Activated naive CD8-positive, alpha-beta T cell treated with anti-CD3 and anti-CD28 coated beads, Interleukin-2, amount 50 U/mL, for 24 hours (primary cell): Measurements from ENCODE around the gene NFATC2.

ENCODE experiments used
- ATAC-seq: fragments of 150-1000 bp; cut with Tn5 transposase; one replicate; pipeline ENCODE4 v1.10.0; 2021
- DNase-seq: peaks from one replicate; pipeline ENCODE4 v3.0.0; 2021
- H3K27ac Mint-ChIP-seq: one replicate; pipeline ENCODE4 v1.8.0; 2021; ENCODE audit warnings: mild to moderate bottlenecking, mixed read lengths
- H3K27me3 Mint-ChIP-seq: one replicate; pipeline ENCODE4 v1.8.0; 2021; ENCODE audit warnings: mixed read lengths
- H3K36me3 Mint-ChIP-seq: one replicate; pipeline ENCODE4 v1.8.0; 2021; ENCODE audit warnings: low read depth, mixed read lengths
- H3K4me1 Mint-ChIP-seq: one replicate; pipeline ENCODE4 v1.8.0; 2021; ENCODE audit warnings: mixed read lengths
- H3K4me3 Mint-ChIP-seq: one replicate; pipeline ENCODE4 v1.8.0; 2021; ENCODE audit warnings: mild to moderate bottlenecking, moderate library complexity, mixed read lengths
- H3K9me3 Mint-ChIP-seq: one replicate; pipeline ENCODE4 v1.8.0; 2021; ENCODE audit warnings: mixed read lengths

NFATC2 gene

DNA sequence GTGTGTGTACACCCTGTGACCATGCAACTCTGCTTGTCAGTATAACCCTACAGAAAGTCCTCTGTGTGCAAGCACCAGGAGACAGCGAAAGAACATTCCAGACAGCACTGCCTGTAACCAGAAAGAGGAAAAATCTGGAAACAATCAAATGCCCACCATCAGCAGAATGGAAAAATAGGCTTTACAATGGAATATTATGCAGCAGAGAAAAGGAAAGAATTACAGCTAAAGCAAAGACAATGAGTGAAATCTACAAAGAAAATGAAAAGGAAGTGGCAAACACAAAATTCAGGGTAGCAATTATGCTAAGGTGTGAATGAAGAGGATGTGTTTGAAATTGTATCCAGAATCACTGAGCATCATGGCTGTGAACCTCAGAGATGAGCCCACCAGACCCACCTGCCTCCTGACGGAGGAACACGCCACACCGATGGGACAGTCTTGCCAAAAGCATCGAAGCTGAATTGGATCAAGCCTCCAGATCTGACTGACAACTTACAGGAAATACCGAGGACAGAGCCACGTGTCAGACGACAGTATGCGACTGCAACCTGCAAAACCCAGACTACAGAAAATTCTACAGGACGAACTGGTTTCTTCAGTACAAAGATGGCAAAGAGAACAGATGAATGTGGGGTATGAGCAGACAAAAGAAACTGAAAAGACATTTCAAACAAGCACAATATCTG, 133.2 kb downstream of the NFATC2 start:
- Mint-ChIP-seq H3K27ac (peak overlapping the region; percentile 80), H3K4me1 (peaks cover 77% of the 10 kb centered on the region), H3K36me3 (peaks cover 65% of the 10 kb centered on the region), H3K27me3 (no peaks in the 10 kb centered on the region), H3K9me3 (peaks cover 6% of the 10 kb centered on the region), H3K4me3 (no peak overlapping the region)
- ATAC-seq (no peak), DNase-seq (no peak)

DNA sequence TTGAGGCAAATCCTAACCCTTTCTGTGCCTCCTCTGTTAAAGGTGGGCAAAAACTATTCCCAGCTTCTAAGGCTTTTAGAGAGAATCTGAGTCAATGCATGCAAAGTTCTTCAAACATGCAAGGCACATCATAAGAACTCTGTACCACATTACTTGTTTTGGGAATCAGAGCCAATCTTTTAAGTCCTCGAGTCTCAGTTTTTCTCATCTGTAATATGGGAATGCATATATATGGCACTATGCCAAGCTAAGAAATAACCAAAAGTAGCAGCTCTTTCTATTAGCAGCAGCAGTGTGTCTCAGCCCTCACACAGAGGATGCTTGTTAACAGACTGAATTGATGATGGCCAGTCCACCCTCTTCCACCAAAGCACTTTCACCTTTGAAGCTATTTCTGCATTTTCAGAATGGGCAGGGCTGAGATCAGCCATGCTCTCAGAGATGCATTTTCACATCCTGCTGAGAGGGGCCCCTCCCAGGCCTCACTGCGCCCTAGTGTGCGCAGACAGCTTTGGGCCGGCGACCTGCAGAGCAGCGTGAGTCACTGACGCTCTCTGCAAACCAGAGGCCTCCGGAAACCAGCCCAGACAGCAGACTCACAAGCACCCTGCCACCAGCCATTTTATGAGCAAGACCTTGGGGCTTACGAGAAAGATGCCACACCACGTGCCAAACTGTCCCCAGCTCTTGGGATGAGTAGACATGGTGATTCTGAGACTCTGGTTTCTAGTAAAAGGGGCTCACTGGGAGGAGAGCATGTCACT, 138.0 kb downstream of the NFATC2 start:
- Mint-ChIP-seq H3K4me3 (peak overlapping the region; percentile 49), H3K9me3 (peaks cover 5% of the 10 kb centered on the region), H3K36me3 (peaks cover 89% of the 10 kb centered on the region), H3K4me1 (peaks cover 92% of the 10 kb centered on the region), H3K27ac (peak overlapping the region; percentile 97), H3K27me3 (no peaks in the 10 kb centered on the region)
- peak; percentile 83 for ATAC-seq
- DNase-seq: peak; percentile 74

DNA sequence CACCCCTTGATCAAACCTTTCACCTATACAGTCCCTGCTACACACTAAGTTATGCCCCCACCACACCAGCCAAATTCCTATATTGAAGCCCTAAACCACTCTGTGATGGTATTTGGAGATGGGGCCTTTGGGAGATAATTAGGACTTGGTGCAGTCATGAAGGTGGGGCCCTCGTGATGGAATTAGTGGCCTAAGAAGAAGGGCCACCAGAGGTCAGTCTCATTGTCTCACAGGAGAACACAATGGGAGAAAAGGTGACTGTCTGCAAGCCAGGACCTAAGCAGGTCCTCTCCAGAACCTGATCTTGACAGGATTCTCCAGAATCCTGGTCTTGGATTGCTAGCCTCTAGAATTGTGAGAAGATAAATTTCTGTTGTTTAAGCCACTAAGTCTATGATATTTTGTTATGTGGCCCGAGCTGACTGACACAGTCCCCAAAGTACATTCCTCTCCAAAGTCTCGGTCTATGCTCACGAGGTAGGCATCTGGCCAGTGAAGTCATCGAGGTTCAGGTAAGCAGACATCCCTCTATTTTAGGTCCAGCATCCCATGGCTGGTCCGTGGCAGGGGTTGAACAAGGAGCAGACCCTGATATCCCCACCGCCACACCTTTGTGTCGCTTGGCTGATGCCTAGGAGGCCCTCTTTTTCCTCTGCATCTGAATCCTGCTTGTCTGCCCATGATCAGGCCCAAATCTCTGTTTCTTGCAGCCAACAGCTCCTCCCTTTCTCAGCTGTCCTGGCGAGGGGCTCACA, 138.9 kb downstream of the NFATC2 start:
- H3K27ac Mint-ChIP-seq: peak overlapping the region; percentile 97
- H3K4me3 Mint-ChIP-seq: no peak overlapping the region
- ATAC-seq (no peak), DNase-seq (no peak)
- peaks cover 93% of the 10 kb centered on the region for H3K4me1 Mint-ChIP-seq
- H3K9me3 Mint-ChIP-seq: no peaks in the 10 kb centered on the region
- H3K27me3 Mint-ChIP-seq: no peaks in the 10 kb centered on the region
- peaks cover 89% of the 10 kb centered on the region for H3K36me3 Mint-ChIP-seq

DNA sequence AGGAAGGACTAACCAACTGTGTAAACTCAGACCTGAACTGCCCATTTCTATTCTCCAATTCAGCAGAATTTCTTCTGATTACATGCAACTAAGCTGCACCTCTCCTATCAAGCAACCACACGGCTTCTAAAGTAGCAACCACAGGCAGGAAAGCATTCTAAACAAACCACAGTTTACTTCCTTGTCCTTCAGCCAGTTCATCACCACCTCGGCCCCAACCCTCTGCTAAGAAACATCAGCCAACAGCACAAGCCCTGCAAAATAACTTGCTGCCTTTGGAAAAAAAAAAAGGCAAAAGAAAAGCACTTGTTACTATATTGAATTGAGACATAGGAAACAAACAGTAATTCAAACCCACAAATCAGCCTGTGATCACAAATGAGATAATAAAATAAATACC, 140.3 kb downstream of the NFATC2 start:
- Mint-ChIP-seq H3K36me3 (peaks cover 87% of the 10 kb centered on the region), H3K4me3 (peak overlapping the region; percentile 24), H3K27me3 (no peaks in the 10 kb centered on the region), H3K4me1 (peaks cover 91% of the 10 kb centered on the region), H3K9me3 (no peaks in the 10 kb centered on the region), H3K27ac (peak overlapping the region; percentile 96)
- ATAC-seq (no peak), DNase-seq (peak; percentile 22)

DNA sequence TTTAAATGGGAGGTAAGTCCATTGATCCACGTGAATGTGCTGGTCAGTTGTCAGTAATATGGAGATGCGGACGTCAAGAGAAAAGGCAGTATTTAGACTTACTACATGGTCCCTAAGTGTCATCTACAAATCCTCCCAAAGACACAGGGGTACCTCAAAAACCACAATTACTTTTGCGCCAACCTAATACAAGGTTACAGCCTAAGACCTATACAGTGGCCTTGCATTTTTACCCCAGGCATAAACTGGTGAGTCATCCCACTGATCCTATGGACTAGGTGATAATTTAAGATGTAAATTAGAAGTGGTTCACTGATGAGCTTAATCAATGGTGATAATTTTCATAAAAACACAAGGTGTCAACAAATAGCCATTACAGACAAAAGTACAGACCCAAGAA, 141.0 kb downstream of the NFATC2 start:
- Mint-ChIP-seq H3K27me3 (no peaks in the 10 kb centered on the region), H3K9me3 (no peaks in the 10 kb centered on the region), H3K4me3 (no peak overlapping the region), H3K27ac (peak overlapping the region; percentile 96), H3K36me3 (peaks cover 84% of the 10 kb centered on the region), H3K4me1 (peaks cover 86% of the 10 kb centered on the region)
- ATAC-seq (no peak), DNase-seq (no peak)

DNA sequence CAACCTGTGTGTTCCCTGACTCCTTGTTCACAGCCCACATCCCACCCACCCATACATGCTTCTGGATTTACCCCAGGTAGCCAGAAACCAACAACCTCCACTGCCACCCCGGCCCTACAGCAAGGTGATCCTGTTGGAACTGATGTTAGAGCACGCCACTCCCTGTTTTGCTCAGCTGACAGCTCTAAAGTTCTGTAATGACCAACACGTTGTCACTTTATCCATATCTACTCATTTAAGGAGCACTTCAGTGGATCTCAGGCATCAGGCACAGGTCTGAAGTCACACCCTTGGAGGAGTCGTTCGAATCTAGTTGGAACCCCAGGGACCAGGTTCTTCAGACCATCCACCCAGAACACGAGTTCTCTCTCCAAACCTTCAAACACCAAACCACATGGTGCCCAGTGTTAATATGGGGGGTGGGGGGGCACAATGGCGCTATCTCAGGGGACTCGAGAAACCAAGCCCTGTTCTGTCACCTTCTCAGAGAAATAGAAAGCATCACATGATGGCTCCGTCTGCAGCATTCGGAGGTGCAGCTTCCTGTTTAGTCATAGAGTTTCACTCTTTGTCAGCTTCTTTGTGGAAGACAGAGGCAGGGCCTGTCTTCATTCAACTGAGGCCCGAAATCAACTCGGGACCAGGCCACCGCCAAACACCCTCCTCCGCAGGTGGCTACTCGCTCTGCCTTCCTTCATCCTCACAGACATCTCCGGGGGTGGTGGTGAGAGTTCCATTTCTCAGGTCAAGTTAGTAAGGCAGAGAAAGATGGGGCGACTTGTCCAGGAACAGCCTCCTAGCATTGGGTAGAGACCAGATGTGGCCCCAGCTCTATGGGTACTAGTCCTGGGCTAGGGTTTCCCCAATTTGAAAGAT, 142.2 kb downstream of the NFATC2 start:
- H3K4me1 Mint-ChIP-seq: peaks cover 74% of the 10 kb centered on the region
- H3K4me3 Mint-ChIP-seq: peak overlapping the region; percentile 62
- no peaks in the 10 kb centered on the region for H3K27me3 Mint-ChIP-seq
- DNase-seq: peak; percentile 63
- peaks cover 74% of the 10 kb centered on the region for H3K36me3 Mint-ChIP-seq
- no peaks in the 10 kb centered on the region for H3K9me3 Mint-ChIP-seq
- peak overlapping the region; percentile 96 for H3K27ac Mint-ChIP-seq
- peak; percentile 60 for ATAC-seq

DNA sequence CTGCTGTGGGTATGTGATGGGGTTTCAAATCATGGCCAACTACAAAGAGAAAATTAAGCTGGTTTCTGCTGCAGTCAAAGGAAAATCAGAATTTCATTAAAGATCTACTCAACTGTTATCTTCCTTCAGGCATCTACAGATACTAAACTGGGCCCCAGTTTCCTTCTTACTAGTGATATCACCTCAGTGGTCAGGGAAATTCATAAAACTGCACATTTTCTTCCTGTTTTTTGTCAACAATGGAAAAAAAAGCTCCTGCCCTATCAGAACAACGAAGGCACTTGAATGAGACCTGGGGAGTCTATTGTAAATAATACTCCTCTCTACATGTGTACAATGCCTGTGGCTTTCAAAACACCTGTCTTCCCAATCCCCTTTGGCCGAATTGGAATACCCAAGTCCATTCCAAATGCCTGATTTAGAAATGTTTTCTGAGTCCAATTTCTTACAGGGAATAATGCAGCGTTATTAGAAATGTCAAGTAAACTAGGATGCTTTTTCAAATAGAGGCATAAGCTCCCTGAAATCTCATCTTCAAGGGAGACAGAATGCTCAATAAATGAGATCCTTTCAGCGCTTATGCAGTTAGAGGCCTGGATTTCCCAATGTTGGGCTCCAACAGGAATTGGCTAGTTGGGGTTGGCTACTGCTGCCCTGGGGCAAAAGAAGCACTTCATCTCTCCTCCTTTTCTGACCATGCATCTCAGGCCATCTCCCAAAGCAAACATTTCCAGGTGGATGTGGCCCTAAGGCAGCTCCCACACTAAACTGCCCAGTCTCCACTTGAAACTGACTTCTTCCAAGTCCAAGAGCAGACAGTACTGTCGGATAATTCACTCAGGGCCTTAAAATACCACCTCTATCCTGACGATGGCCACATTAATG, 143.3 kb downstream of the NFATC2 start:
- H3K27ac Mint-ChIP-seq: peak overlapping the region; percentile 96
- DNase-seq (no peak), ATAC-seq (no peak)
- H3K27me3 Mint-ChIP-seq: no peaks in the 10 kb centered on the region
- no peaks in the 10 kb centered on the region for H3K9me3 Mint-ChIP-seq
- peaks cover 67% of the 10 kb centered on the region for H3K4me1 Mint-ChIP-seq
- H3K4me3 Mint-ChIP-seq: peak overlapping the region; percentile 62
- H3K36me3 Mint-ChIP-seq: peaks cover 71% of the 10 kb centered on the region

DNA sequence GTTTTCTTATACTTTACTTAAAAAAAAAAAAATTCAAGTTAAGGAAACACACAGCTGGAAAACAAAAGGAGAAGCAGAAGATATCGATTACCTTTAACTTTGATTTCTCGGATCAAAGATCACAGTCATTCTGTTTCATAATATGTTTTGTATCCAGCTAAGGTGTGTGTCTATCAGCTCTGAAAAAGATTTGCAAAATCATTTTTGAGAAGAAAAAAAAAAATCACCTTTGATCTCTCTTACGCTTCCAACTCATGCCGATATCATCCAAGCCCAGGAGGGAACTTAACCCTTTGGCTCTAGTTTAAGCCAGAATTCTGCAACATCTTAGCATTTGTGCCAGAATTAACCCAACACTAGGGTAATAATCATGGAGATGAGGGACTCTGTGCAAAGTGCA, 144.0 kb downstream of the NFATC2 start:
- Mint-ChIP-seq H3K36me3 (peaks cover 66% of the 10 kb centered on the region), H3K4me3 (no peak overlapping the region), H3K9me3 (no peaks in the 10 kb centered on the region), H3K27ac (peak overlapping the region; percentile 96), H3K4me1 (peaks cover 61% of the 10 kb centered on the region), H3K27me3 (no peaks in the 10 kb centered on the region)
- DNase-seq (no peak), ATAC-seq (no peak)

DNA sequence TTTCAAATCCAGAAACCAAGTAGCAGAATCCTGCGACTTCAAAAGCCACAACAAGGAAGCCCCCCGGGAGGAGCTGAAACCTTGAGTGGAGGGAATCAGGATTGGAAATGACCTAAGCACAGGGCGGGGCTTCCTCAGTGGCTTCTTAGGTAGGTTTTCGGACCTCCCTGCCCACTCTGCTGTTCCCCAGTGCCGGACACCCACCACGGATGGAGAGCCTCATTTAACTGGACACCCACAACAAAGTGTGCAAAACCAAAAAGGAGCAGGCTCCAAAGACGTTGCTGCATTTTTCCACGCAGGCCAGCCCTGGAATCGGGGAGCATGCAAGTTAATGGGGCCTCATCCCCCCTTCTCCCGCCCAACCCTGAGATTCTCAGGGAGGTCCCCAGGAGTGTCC, 144.4 kb downstream of the NFATC2 start:
- no peak overlapping the region for H3K27ac Mint-ChIP-seq
- ATAC-seq: no peak
- no peaks in the 10 kb centered on the region for H3K9me3 Mint-ChIP-seq
- peaks cover 57% of the 10 kb centered on the region for H3K4me1 Mint-ChIP-seq
- H3K36me3 Mint-ChIP-seq: peaks cover 62% of the 10 kb centered on the region
- no peak overlapping the region for H3K4me3 Mint-ChIP-seq
- no peak for DNase-seq
- H3K27me3 Mint-ChIP-seq: no peaks in the 10 kb centered on the region

DNA sequence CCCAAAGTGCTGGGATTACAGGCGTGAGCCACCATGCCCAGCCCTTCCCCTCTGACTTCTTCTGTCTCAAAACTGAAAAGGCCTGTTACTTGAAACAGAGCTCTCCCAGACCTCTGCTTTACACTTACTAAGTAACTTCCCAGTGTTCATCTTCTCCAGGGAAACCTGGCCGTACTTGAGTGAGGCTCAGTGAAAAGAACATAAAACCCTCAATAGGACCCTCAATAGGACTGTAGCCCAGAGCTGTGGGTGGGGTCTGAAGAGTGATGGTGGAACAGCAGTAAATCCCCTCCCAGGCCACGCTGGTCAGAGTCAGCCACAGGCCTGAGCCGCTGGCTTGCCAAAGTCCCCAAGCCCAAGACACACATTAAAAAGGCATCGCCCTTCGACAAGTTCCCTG, 145.4 kb downstream of the NFATC2 start:
- no peaks in the 10 kb centered on the region for H3K27me3 Mint-ChIP-seq
- H3K4me3 Mint-ChIP-seq: no peak overlapping the region
- H3K9me3 Mint-ChIP-seq: no peaks in the 10 kb centered on the region
- peaks cover 61% of the 10 kb centered on the region for H3K36me3 Mint-ChIP-seq
- no peak overlapping the region for H3K27ac Mint-ChIP-seq
- H3K4me1 Mint-ChIP-seq: peaks cover 54% of the 10 kb centered on the region
- DNase-seq (no peak), ATAC-seq (no peak)

DNA sequence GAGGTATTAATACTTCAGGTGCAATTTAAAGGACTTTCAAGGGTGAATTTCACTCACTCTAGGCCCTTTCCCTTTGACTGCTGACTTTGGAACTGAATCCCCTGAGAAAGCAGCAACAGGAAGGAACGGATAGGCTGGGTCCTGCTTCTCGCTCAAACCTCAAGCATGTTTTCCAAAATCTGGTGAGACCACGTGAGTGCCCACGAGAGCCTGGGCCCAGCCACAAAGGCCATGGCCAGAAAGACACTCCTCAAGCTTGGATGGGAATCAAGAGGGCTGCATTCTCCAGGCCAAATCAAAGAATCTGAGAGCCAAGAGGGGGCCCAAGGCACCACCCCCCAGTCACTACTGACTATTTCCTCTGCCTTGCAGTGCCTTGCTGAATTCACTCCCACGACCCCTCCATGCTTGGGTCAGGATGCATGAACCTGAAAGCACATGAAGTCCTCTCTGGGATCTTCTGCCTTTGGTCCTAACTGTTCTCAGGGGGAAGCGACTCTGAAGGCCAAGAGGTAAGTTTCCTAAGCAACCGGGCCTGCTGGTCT, 146.1 kb downstream of the NFATC2 start:
- Mint-ChIP-seq H3K4me1 (peaks cover 47% of the 10 kb centered on the region), H3K36me3 (peaks cover 57% of the 10 kb centered on the region), H3K27me3 (no peaks in the 10 kb centered on the region), H3K9me3 (no peaks in the 10 kb centered on the region), H3K4me3 (no peak overlapping the region), H3K27ac (no peak overlapping the region)
- ATAC-seq (no peak), DNase-seq (no peak)

DNA sequence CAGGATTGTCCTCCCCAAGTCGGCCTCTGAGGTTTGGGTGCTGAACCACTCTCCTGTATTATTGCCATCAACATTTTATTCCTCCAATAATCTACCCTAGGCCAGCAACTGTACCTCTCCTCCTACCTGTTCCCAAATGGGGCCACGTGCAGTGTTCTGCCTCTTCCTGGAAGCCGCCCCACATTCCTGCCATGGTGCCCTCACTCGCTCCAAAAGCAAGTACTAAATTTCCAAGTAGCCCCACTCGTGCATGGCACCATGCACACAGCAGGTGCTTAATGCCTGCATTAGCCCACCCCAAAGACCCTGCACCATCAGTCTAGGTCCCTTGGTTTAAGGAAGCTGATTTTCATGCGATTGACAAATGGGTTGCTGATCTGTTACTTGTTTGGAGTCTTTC, 147.8 kb downstream of the NFATC2 start:
- DNase-seq (no peak), ATAC-seq (no peak)
- Mint-ChIP-seq H3K4me1 (peaks cover 36% of the 10 kb centered on the region), H3K4me3 (no peak overlapping the region), H3K36me3 (peaks cover 54% of the 10 kb centered on the region), H3K27ac (no peak overlapping the region), H3K27me3 (no peaks in the 10 kb centered on the region), H3K9me3 (no peaks in the 10 kb centered on the region)

DNA sequence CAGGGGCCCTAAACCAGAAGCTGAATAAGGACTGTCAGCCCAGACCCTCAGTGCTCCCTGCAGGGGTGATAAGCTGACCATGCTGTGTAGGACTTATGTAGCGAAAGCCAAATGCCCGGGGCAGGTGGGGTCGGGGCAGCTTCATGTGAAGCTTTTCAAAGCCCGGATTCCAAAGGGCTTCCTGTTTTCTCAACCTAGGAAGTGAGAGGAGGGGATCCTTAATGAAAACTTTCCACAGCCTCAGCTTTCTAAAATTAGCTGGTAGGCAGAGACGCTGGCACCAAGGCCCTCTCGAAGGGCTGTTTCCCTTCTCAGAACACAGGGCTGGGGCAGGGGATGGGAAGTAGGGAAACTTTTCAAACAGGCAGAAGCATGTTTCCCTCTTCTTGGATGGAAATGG, 148.9 kb downstream of the NFATC2 start:
- Mint-ChIP-seq H3K9me3 (no peaks in the 10 kb centered on the region), H3K27ac (no peak overlapping the region), H3K4me3 (no peak overlapping the region), H3K27me3 (no peaks in the 10 kb centered on the region), H3K4me1 (peaks cover 36% of the 10 kb centered on the region), H3K36me3 (peaks cover 48% of the 10 kb centered on the region)
- DNase-seq (no peak), ATAC-seq (no peak)
